B cell (primary cell): Measurements from ENCODE around the gene PDCD11. TPM values are rescaled to one million over a fixed set of nuclear protein-coding genes. Genes with fewer than 3 reads are reported as not detected.

Experiments used
- ATAC-seq: fragments of 200-7000 bp; cut with Tn5 transposase; one replicate; pipeline ENCODE4 v1.10.0; 2021; ENCODE audit warnings: low read depth, mild to moderate bottlenecking, moderate number of reproducible peaks, moderate library complexity
- CTCF ChIA-PET: fragments of 350-600 bp; sonication (Branson Sonifier 250); formaldehyde crosslinking; loops from one replicate; lab custom pipeline; 2021; ENCODE audit warnings: antibody characterized with exemption, inconsistent platforms; lab: Charles Lee
- POLR2A ChIA-PET: fragments of 350-600 bp; sonication (Branson Sonifier 250); formaldehyde crosslinking; loops from one replicate; lab custom pipeline; 2021; ENCODE audit warnings: antibody characterized with exemption; lab: Charles Lee
- DNase-seq: peaks from one replicate; pipeline ENCODE4 v3.0.0; 2013
- H2AFZ ChIP-seq: 2 replicates; pipeline ENCODE4 v1.6.1; 2012; ENCODE audit warnings: mild to moderate bottlenecking, low read depth, low read length; ENCODE audit not compliant: insufficient read depth, poor library complexity, severe bottlenecking
- H3K27ac ChIP-seq, 2 donors: 1 replicate in 1 of 2; 2 replicates in 1 of 2; pipeline ENCODE4 v1.5.1; 2012 to 2013; ENCODE audit warnings: low read length in 2 of 2, mild to moderate bottlenecking in 2 of 2, moderate library complexity in 1 of 2
- H3K27me3 ChIP-seq, 4 experiments: fragments of 200-600 bp in 1 of 4; sonication (generic) in 1 of 4; replicated peaks in 1 of 4; 1 replicate in 2 of 4; 2 replicates in 2 of 4; pipeline versions ENCODE4 v1.6.1 to v1.7.0; 2013 to 2016; ENCODE audit warnings: low read length in 3 of 4, mild to moderate bottlenecking in 2 of 4, mixed read lengths in 1 of 4, moderate library complexity in 1 of 4; ENCODE audit not compliant: insufficient read depth in 4 of 4, control insufficient read depth in 3 of 4; ENCODE audit errors: control extremely low read depth in 1 of 4
- H3K36me3 ChIP-seq, 2 experiments: replicated peaks in 1 of 2; 1 replicate in 1 of 2; 2 replicates in 1 of 2; pipeline versions ENCODE4 v1.6.1 to v1.7.1; 2013; ENCODE audit warnings: low read length in 1 of 2; ENCODE audit not compliant: insufficient read depth in 2 of 2, control insufficient read depth in 1 of 2; ENCODE audit errors: control extremely low read depth in 1 of 2, extremely low read depth in 1 of 2
- H3K4me1 ChIP-seq, 2 donors: fragments of 200-600 bp in 1 of 2; sonication (generic) in 1 of 2; 1 replicate in 1 of 2; 2 replicates in 1 of 2; pipeline versions ENCODE4 v1.5.1 to v1.6.1; 2013 to 2017; ENCODE audit warnings: low read length in 2 of 2; ENCODE audit not compliant: control insufficient read depth in 2 of 2, insufficient read depth in 2 of 2
- H3K4me2 ChIP-seq: replicated peaks from 2 replicates; pipeline ENCODE3; 2012; ENCODE audit warnings: mild to moderate bottlenecking, low read depth, low read length; ENCODE audit not compliant: poor library complexity, severe bottlenecking
- H3K4me3 ChIP-seq, 5 experiments: fragments of 200-600 bp in 1 of 5; sonication (generic) in 1 of 5; 1 replicate in 3 of 5; 2 replicates in 2 of 5; pipeline versions ENCODE4 v1.5.1 to v1.7.0; 2011 to 2016; ENCODE audit warnings: low read length in 4 of 5, mild to moderate bottlenecking in 4 of 5, low read depth in 2 of 5, control low read depth in 1 of 5, moderate library complexity in 1 of 5; ENCODE audit not compliant: insufficient read depth in 1 of 5; ENCODE audit errors: control extremely low read depth in 1 of 5, extremely low read depth in 1 of 5
- H3K79me2 ChIP-seq: fragments of 200-600 bp; sonication (generic); one replicate; pipeline ENCODE4 v1.6.0; 2016; ENCODE audit warnings: low read length; ENCODE audit not compliant: control insufficient read depth, insufficient read depth
- H3K9ac ChIP-seq: fragments of 200-600 bp; sonication (generic); 2 replicates; pipeline ENCODE4 v1.6.1; 2017; ENCODE audit warnings: mild to moderate bottlenecking, low read length, moderate library complexity
- H3K9me3 ChIP-seq, 3 donors: one replicate each; pipeline versions ENCODE4 v1.6.1 to v1.7.1; 2013; ENCODE audit warnings: low read length in 2 of 3; ENCODE audit not compliant: control insufficient read depth in 2 of 3, insufficient read depth in 1 of 3; ENCODE audit errors: control extremely low read depth in 1 of 3
- H4K20me1 ChIP-seq: 2 replicates; pipeline ENCODE4 v1.6.0; 2012; ENCODE audit warnings: mild to moderate bottlenecking, low read length; ENCODE audit not compliant: insufficient read depth, control insufficient read depth, poor library complexity, severe bottlenecking
- H3K27ac Mint-ChIP-seq: one replicate; pipeline ENCODE4 v1.8.0; 2021; ENCODE audit warnings: mixed read lengths
- H3K27me3 Mint-ChIP-seq: one replicate; pipeline ENCODE4 v1.8.0; 2021; ENCODE audit warnings: mixed read lengths
- H3K4me1 Mint-ChIP-seq: one replicate; pipeline ENCODE4 v1.8.0; 2021; ENCODE audit warnings: mixed read lengths
- H3K4me3 Mint-ChIP-seq: one replicate; pipeline ENCODE4 v1.8.0; 2021; ENCODE audit warnings: mixed read lengths
- H3K9me3 Mint-ChIP-seq: one replicate; pipeline ENCODE4 v1.8.0; 2022; ENCODE audit warnings: mixed read lengths; ENCODE audit not compliant: insufficient read depth
- EZH2 ChIP-seq: IDR thresholded peaks from 2 replicates; pipeline ENCODE4 v1.6.1; 2012; ENCODE audit warnings: borderline replicate concordance, low read depth, mild to moderate bottlenecking, moderate library complexity, low read length; ENCODE audit not compliant: insufficient read depth, poor library complexity, severe bottlenecking
- WGBS: methylation state at CpG from one replicate; pipeline ENCODE4 v1.1.5; 2013; ENCODE audit warnings: missing lambda C conversion rate; ENCODE audit not compliant: insufficient coverage; 5-methylcytosine and 5-hydroxymethylcytosine counted together
- intact Hi-C: fragments of 100-400 bp; cut with micrococcal nuclease; formaldehyde crosslinking; loops from one replicate; pipeline ENCODE4 v1.10.0; 2022
- polyA plus RNA-seq: library from polyadenylated mRNA; depleted of rRNA; stranded (reverse); fragments of >200 nt; gene quantifications from 2 replicates; pipeline ENCODE4 v1.2.3, GENCODE V29; 2012
- total RNA-seq, 2 donors: library from RNA; stranded (reverse); fragments of 120-200 nt in 1 of 2; gene quantifications; 1 replicate in 1 of 2; 2 replicates in 1 of 2; pipeline versions ENCODE4 v1.2.3 to v1.2.4, GENCODE V29; 2013 to 2022
- TF ChIP-seq, protein P1 (sequence below): fragments of 200-600 bp; IDR thresholded peaks from one replicate; pipeline ENCODE4 v1.8.0; 2022; ENCODE audit warnings: antibody characterized with exemption, mild to moderate bottlenecking

The PDCD11 gene
- total and polyA plus RNA-seq, 2 donors (not counting 1 experiment from before 2014, with no cell fraction given): 15.9 to 42.3 TPM

- H3K4me1 ChIP-seq: peaks cover 20 to 39% of the 10 kb centered on the region in 2 donors
- Mint-ChIP-seq H3K9me3 (no peaks in the 10 kb centered on the region), H3K27ac (peak overlapping the region; percentile 91), H3K4me3 (peak overlapping the region; percentile 93), H3K4me1 (peaks cover 42% of the 10 kb centered on the region), H3K27me3 (no peaks in the 10 kb centered on the region)
- DNase-seq (peak; percentile 35), ATAC-seq (no peak)
- peaks cover 18% of the 10 kb centered on the region for H3K79me2 ChIP-seq
- peak overlapping the region; percentile 98 for H3K4me2 ChIP-seq
- TF ChIP-seq, protein P1, sequence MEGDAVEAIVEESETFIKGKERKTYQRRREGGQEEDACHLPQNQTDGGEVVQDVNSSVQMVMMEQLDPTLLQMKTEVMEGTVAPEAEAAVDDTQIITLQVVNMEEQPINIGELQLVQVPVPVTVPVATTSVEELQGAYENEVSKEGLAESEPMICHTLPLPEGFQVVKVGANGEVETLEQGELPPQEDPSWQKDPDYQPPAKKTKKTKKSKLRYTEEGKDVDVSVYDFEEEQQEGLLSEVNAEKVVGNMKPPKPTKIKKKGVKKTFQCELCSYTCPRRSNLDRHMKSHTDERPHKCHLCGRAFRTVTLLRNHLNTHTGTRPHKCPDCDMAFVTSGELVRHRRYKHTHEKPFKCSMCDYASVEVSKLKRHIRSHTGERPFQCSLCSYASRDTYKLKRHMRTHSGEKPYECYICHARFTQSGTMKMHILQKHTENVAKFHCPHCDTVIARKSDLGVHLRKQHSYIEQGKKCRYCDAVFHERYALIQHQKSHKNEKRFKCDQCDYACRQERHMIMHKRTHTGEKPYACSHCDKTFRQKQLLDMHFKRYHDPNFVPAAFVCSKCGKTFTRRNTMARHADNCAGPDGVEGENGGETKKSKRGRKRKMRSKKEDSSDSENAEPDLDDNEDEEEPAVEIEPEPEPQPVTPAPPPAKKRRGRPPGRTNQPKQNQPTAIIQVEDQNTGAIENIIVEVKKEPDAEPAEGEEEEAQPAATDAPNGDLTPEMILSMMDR: no peak
- no peak for TF ChIP-seq EZH2
- CTCF ChIA-PET: interaction anchor here (0.8 to 7.1 kb wide), 8 partner anchors 15 to 35 kb away, joined by 3 to 50 read pairs (median 14); no protein-coding TSS in a partner anchor
- peak overlapping the region; percentile 98 for H2AFZ ChIP-seq
- peaks cover 0 to 6% (median 0%) of the 10 kb centered on the region in 4 experiments for H3K27me3 ChIP-seq
- peaks cover 0 to 12% of the 10 kb centered on the region in 2 experiments for H3K36me3 ChIP-seq
- H4K20me1 ChIP-seq: no peaks in the 10 kb centered on the region
- peak overlapping the region in 1 of 2 donors; percentile 71 for H3K27ac ChIP-seq
- no peaks in the 10 kb centered on the region for H3K9me3 ChIP-seq
- intact Hi-C loops: no loop called here
- 2% methylated on average over 13 of the region's 14 CpGs for WGBS
- POLR2A ChIA-PET: interaction anchor here (1.4 to 2.5 kb wide), 2 partner anchors 16 to 20 kb away, joined by 11 to 24 read pairs; no protein-coding TSS in a partner anchor
- H3K9ac ChIP-seq: peak overlapping the region; percentile 90
- peak overlapping the region in 4 of 5 experiments; percentile 59 to 91 (median 72) for H3K4me3 ChIP-seq
Measured at GRCh38 chr10:103451091-103451813, 54.8 kb downstream of the PDCD11 start.
